ENCODE measurements around the gene CYSRT1. TPM values are rescaled to one million over a fixed set of nuclear protein-coding genes. Genes with fewer than 3 reads are reported as not detected.

CYSRT1 gene
- total RNA-seq, 1 experiment from 2014 or later = 1.0 TPM

GRCh38 chr9:137232101-137232500 is 7.1 kb downstream of the CYSRT1 start:
- peaks cover 7% of the 10 kb centered on the region for H3K27me3 Mint-ChIP-seq (ENCODE audit: low read depth)
- Histone ChIP-seq H4K91ac (ENCODE audit: insufficient read length, low read depth, low read length) (no peak overlapping the region), H3K23me2 (ENCODE audit: insufficient read length, low read depth, low read length, poor library complexity, severe bottlenecking) (no peaks in the 10 kb centered on the region), H3K23ac (ENCODE audit: insufficient read length, low read depth, low read length) (no peak overlapping the region), H3T11ph (ENCODE audit: low read length) (no peak overlapping the region), H2AK5ac (ENCODE audit: insufficient read length, low read length) (no peak overlapping the region), H4K5ac (ENCODE audit: insufficient read length, low read depth, low read length) (no peak overlapping the region), H3K79me1 (ENCODE audit: insufficient read depth, low read depth, low read length, poor library complexity, severe bottlenecking) (no peaks in the 10 kb centered on the region), H4K20me1 (ENCODE audit: control insufficient read depth, insufficient read depth, insufficient read length) (no peaks in the 10 kb centered on the region), H3K56ac (ENCODE audit: insufficient read length, low read depth, low read length) (no peak overlapping the region), H3K18ac (ENCODE audit: insufficient read length, low read depth, low read length) (no peak overlapping the region), H2BK15ac (ENCODE audit: low read depth, low read length) (no peak overlapping the region), H2BK120ac (ENCODE audit: low read depth, low read length, poor library complexity, severe bottlenecking) (no peak overlapping the region), H4K8ac (replicated peaks; ENCODE audit: insufficient read length, low read depth, low read length) (no peak overlapping the region), H3K4me2 (ENCODE audit: insufficient read depth, insufficient read length, low read length) (no peak overlapping the region), H3K27ac (ENCODE audit: insufficient read length, low read depth, low read length) (no peak overlapping the region), H2BK12ac (ENCODE audit: insufficient read length, low read depth, low read length) (no peak overlapping the region), H3K4ac (ENCODE audit: low read depth, low read length) (no peak overlapping the region), H2BK20ac (ENCODE audit: low read depth, low read length, poor library complexity, severe bottlenecking) (no peak overlapping the region), H3K14ac (ENCODE audit: insufficient read depth, low read length) (no peak overlapping the region), H3K79me2 (ENCODE audit: insufficient read depth, low read length) (no peaks in the 10 kb centered on the region), H2BK5ac (ENCODE audit: insufficient read length, low read length) (no peak overlapping the region), H3K9me3 (ENCODE audit: control insufficient read depth, low read depth, low read length) (no peaks in the 10 kb centered on the region), H3K4me1 (ENCODE audit: insufficient read depth, low read length) (peaks cover 2% of the 10 kb centered on the region; the same call in 1 of the 2 replicates), H3K9ac (ENCODE audit: extremely low read depth, insufficient read length, low read length) (no peak overlapping the region), H2AFZ (ENCODE audit: low read length) (no peak overlapping the region), H3K27me3 (ENCODE audit: insufficient read depth, low read length) (no peaks in the 10 kb centered on the region)
- TF ChIP-seq CTCF (conservative IDR thresholded peaks at IDR 0.05) = no peak
- no CpG with 5 or more reads among the region's 10 CpGs for WGBS (ENCODE audit: extremely low coverage, insufficient read length, low lambda C conversion rate)
- peaks cover 7 to 11% of the 10 kb centered on the region in 2 experiments for H3K4me1 Mint-ChIP-seq
- H3K4me3 Mint-ChIP-seq = no peak overlapping the region
- H3K9me3 Mint-ChIP-seq = no peaks in the 10 kb centered on the region
- H3K36me3 Mint-ChIP-seq (ENCODE audit: insufficient read depth in 1 of 3, low read depth in 3 of 3) = no peaks in the 10 kb centered on the region
- no peak for DNase-seq
- H3K27ac Mint-ChIP-seq = no peak overlapping the region

All from H9 (cell line).